OCI-LY1 (cell line): ENCODE results near the gene PPP1R18.
A peak's percentile ranks its signal among the peaks of the same experiment; 100 is the strongest.

Experiments used
- H2AFZ ChIP-seq: fragments of 200-600 bp; sonication (generic), shearing (Covaris generic); 2 replicates; pipeline ENCODE4 v1.6.0; 2014; ENCODE audit warnings: antibody characterized with exemption, mild to moderate bottlenecking, low read length
- H3F3A ChIP-seq: fragments of 200-600 bp; sonication (generic), shearing (Covaris generic); 2 replicates; pipeline ENCODE4 v1.6.0; 2014; ENCODE audit warnings: mild to moderate bottlenecking, antibody characterized with exemption, low read length, moderate library complexity; ENCODE audit not compliant: insufficient read depth
- H3K27ac ChIP-seq: fragments of 200-600 bp; sonication (generic); 2 replicates; pipeline ENCODE4 v1.5.1; 2014; ENCODE audit warnings: low read length, mixed run types, mild to moderate bottlenecking, low read depth; ENCODE audit not compliant: poor library complexity, severe bottlenecking
- H3K27me3 ChIP-seq: fragments of 200-600 bp; sonication (generic); 2 replicates; pipeline ENCODE4 v1.6.0; 2014; ENCODE audit warnings: antibody characterized with exemption, mild to moderate bottlenecking, low read length, moderate library complexity; ENCODE audit not compliant: insufficient read depth
- H3K36me3 ChIP-seq: fragments of 200-600 bp; sonication (generic); 2 replicates; pipeline ENCODE4 v1.6.1; 2014; ENCODE audit warnings: mild to moderate bottlenecking, antibody characterized with exemption, low read length, moderate library complexity, mixed read lengths; ENCODE audit not compliant: insufficient read depth
- H3K4me1 ChIP-seq: fragments of 200-600 bp; sonication (generic); 2 replicates; pipeline ENCODE4 v1.5.1; 2014; ENCODE audit warnings: mild to moderate bottlenecking, low read length, moderate library complexity; ENCODE audit not compliant: insufficient read depth, severe bottlenecking
- H3K4me2 ChIP-seq: fragments of 200-600 bp; sonication (generic), shearing (Covaris generic); 2 replicates; pipeline ENCODE4 v1.6.1; 2014; ENCODE audit warnings: low read length
- H3K4me3 ChIP-seq: fragments of 200-600 bp; sonication (generic); 2 replicates; pipeline ENCODE4 v1.5.1; 2014; ENCODE audit warnings: low read length, low read depth, mild to moderate bottlenecking, mixed read lengths; ENCODE audit not compliant: poor library complexity, severe bottlenecking
- H3K79me2 ChIP-seq: fragments of 200-600 bp; shearing (Covaris generic); 2 replicates; pipeline ENCODE4 v1.6.1; 2016; ENCODE audit warnings: mixed run types, low read length, mixed read lengths; ENCODE audit not compliant: insufficient read depth
- H3K9ac ChIP-seq: fragments of 200-600 bp; sonication (generic), shearing (Covaris generic); 2 replicates; pipeline ENCODE4 v1.6.1; 2014; ENCODE audit warnings: mild to moderate bottlenecking, low read length, mixed read lengths
- H3K9me2 ChIP-seq: fragments of 200-600 bp; sonication (generic), shearing (Covaris generic); 2 replicates; pipeline ENCODE4 v1.6.1; 2014; ENCODE audit warnings: low read depth, mild to moderate bottlenecking, low read length, mixed read lengths
- H3K9me3 ChIP-seq: fragments of 200-600 bp; shearing (Covaris generic); 2 replicates; pipeline ENCODE4 v1.6.1; 2014; ENCODE audit warnings: low read length, mixed read lengths
- H4K20me1 ChIP-seq: fragments of 200-600 bp; sonication (generic), shearing (Covaris generic); 2 replicates; pipeline ENCODE4 v1.6.0; 2016; ENCODE audit warnings: mild to moderate bottlenecking, low read length; ENCODE audit not compliant: insufficient read depth
- EZH2 ChIP-seq: fragments of 200-600 bp; sonication (generic), shearing (Covaris generic); IDR thresholded peaks from 2 replicates; pipeline ENCODE4 v1.8.0; 2017; ENCODE audit warnings: borderline replicate concordance, mixed run types, mild to moderate bottlenecking, antibody characterized with exemption, low read length, moderate library complexity, mixed read lengths
- TF ChIP-seq, protein P1 (sequence below): fragments of 200-600 bp; sonication (generic), shearing (Covaris generic); IDR thresholded peaks from 2 replicates; pipeline ENCODE4 v1.5.1; 2017; ENCODE audit warnings: mild to moderate bottlenecking, antibody characterized with exemption, low read length, moderate library complexity, mixed read lengths

Gene PPP1R18

DNA sequence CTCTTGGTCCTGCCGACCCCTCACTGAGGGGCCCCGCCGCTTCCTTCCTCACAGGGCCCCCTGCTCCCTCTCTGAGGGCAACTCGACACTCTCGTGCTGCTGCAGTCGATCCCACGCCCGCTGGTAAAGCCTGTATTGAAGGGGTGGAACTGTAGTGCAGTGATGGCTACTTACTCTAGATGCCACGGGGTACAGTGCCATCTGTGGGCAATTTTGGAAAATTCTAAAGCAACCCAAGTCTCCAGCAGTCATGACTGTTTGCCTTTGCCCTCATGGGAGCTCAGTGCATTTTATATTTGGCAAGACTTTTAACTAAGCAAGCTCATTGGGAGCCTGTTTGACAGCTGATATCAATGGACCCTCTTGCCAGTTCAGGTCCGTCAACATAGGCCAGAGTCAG lies 46.0 kb downstream of the PPP1R18 start:
- no peak overlapping the region for H2AFZ ChIP-seq
- TF ChIP-seq, protein P1, sequence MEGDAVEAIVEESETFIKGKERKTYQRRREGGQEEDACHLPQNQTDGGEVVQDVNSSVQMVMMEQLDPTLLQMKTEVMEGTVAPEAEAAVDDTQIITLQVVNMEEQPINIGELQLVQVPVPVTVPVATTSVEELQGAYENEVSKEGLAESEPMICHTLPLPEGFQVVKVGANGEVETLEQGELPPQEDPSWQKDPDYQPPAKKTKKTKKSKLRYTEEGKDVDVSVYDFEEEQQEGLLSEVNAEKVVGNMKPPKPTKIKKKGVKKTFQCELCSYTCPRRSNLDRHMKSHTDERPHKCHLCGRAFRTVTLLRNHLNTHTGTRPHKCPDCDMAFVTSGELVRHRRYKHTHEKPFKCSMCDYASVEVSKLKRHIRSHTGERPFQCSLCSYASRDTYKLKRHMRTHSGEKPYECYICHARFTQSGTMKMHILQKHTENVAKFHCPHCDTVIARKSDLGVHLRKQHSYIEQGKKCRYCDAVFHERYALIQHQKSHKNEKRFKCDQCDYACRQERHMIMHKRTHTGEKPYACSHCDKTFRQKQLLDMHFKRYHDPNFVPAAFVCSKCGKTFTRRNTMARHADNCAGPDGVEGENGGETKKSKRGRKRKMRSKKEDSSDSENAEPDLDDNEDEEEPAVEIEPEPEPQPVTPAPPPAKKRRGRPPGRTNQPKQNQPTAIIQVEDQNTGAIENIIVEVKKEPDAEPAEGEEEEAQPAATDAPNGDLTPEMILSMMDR: peak; percentile 17; the same call in 1 of the 2 replicates
- TF ChIP-seq EZH2: no peak
- H3F3A ChIP-seq: no peaks in the 10 kb centered on the region
- H3K4me3 ChIP-seq: no peak overlapping the region
- no peaks in the 10 kb centered on the region for H3K9me2 ChIP-seq
- H4K20me1 ChIP-seq: no peaks in the 10 kb centered on the region
- no peaks in the 10 kb centered on the region for H3K27me3 ChIP-seq
- peaks cover 12% of the 10 kb centered on the region; the same call in 1 of the 2 replicates for H3K36me3 ChIP-seq
- H3K79me2 ChIP-seq: no peaks in the 10 kb centered on the region
- H3K4me2 ChIP-seq: no peak overlapping the region
- no peaks in the 10 kb centered on the region for H3K9me3 ChIP-seq
- no peak overlapping the region for H3K27ac ChIP-seq
- H3K4me1 ChIP-seq: peaks cover under 1% of the 10 kb centered on the region
- no peak overlapping the region for H3K9ac ChIP-seq

DNA sequence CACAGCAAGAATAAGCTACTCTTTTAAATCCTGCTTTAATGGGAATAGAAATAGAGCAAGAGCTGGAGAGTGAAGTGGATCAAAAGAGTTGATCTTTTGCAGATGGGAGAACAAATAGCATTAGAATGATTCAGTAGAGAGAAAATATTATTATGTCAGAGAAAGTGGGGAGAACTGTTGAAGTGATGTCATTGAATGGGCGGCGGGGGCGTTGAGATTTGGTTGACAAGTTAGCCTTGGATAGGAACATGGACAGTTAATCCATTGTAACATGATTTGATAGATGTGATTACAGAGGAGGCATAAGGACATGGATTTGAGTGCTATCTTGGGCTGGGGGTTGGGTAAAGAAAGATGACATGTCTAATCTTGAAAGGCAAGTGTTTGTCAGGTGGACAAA lies 50.6 kb downstream of the PPP1R18 start:
- Histone ChIP-seq H3K27ac (no peak overlapping the region), H3F3A (no peaks in the 10 kb centered on the region), H3K79me2 (no peaks in the 10 kb centered on the region), H3K9ac (no peak overlapping the region), H3K9me2 (no peaks in the 10 kb centered on the region), H3K9me3 (no peaks in the 10 kb centered on the region), H3K4me3 (no peak overlapping the region), H3K4me1 (no peaks in the 10 kb centered on the region), H3K27me3 (no peaks in the 10 kb centered on the region), H3K36me3 (peaks cover 25% of the 10 kb centered on the region), H4K20me1 (no peaks in the 10 kb centered on the region), H2AFZ (no peak overlapping the region), H3K4me2 (no peak overlapping the region)
- TF ChIP-seq, protein P1: no peak
- no peak for TF ChIP-seq EZH2

DNA sequence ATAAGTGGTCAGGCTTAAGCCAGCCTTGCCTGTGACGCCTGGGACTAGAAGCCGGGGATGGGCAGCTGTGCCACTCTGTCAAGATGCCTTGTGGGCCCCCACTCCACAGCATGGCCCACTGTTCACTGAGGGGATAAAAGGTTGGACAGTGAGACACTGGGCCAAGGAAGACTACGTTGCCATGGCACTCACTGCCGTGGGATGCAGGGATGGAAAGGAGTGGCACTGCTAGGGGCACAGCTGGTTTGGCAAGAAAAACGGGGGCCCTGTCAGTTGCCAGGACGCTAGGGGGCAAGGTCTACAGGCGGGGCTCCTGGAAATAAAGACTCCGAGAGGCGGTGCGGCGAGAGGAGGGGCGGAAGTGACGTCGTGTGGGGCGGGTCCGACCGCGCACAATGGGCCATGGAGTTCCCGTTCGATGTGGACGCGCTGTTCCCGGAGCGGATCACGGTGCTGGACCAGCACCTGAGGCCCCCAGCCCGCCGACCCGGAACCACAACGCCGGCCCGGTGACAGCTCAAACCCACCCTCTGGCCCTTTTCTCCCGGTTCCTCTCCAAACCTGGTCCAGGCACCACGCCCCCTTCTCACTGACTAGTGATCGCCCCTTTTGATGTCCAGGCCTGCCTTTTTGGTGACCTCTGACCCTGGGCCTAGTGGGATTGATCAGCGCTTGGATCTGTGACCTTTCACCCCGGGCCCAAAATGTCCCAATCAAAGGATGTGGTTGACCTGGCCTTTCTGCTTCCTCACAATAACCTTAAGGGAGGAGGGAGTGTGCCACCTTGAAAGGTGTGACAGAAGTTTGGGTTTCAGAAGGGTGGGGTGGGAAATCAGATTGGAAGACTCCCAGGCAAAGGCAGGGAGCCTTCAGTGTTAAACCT lies 59.7 kb downstream of the PPP1R18 start, which contains the start of gene ATAT1:
Gene ATAT1 (plus strand): TSS at position 391 of the 883 bp plus-strand sequence.
- H2AFZ ChIP-seq: no peak within 1 kb of the TSS
- no peaks in the 10 kb centered on the region for H3K9me2 ChIP-seq
- H3K27me3 ChIP-seq: no peaks in the 10 kb centered on the region
- peak within 1 kb of the TSS; percentile 80 for H3K9ac ChIP-seq
- H4K20me1 ChIP-seq: no peaks in the 10 kb centered on the region
- H3K4me3 ChIP-seq: peak within 1 kb of the TSS; percentile 74
- H3K79me2 ChIP-seq: no peaks in the 10 kb centered on the region
- peaks cover 13% of the 10 kb centered on the region for H3K4me1 ChIP-seq
- H3K9me3 ChIP-seq: no peaks in the 10 kb centered on the region
- H3K27ac ChIP-seq: peak within 1 kb of the TSS; percentile 21
- H3K4me2 ChIP-seq: peak within 1 kb of the TSS; percentile 88
- H3F3A ChIP-seq: peaks cover 4% of the 10 kb centered on the region; the same call in 1 of the 2 replicates
- H3K36me3 ChIP-seq: peaks cover 64% of the 10 kb centered on the region
- no peak for TF ChIP-seq EZH2
- TF ChIP-seq, protein P1: peak; percentile 49; the same call in 1 of the 2 replicates
